ENCODE results near the gene ADISSP.

DNA sequence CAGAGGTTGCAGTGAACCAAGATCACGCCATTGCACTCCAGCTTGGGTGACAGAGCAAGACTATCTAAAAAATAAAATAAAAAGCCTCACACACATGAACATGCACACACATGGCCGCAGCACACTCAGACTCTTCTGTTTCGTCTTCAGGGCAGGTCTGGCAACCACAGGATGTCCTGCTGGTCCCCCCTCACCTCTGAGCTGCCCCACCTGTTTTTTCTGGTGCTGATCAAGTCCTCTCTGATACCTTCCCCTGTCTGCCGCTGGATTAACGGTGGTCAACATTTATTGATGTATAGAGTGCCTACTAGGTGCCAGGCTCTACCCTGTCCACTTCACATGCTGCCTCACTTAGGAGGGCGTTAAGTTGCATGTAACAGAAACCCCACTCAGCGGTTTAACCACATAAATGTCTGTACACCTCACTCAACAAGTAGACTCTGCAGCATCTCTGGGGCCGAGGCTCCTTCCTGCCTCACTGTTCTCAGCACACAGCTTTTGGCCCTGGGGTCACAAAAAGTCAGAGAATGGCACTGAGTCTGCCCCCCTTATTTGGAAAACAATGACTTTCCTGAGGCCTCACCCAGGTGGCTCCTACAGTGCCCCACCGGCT is 48.3 kb upstream of the ADISSP start:
- TF ChIP-seq CTCF (IDR thresholded peaks at IDR 0.05) (no peak), POLR2A (IDR thresholded peaks at IDR 0.05) (no peak)

All from thyroid gland (tissue), 4 donors.